Muscle of arm (tissue), 12 donors: ENCODE data around the gene ENG. TPM values are rescaled to one million over a fixed set of nuclear protein-coding genes. Genes with fewer than 3 reads are reported as not detected.
"Not testable (repeated sequence)": the region's sequence is repeated elsewhere in the genome, so short reads cannot be mapped to it uniquely, and the experiment has no call there.

ENCODE experiments used
- DNase-seq: peaks from one replicate; pipeline ENCODE4 v3.0.0-alpha.2; 2013
- polyA plus RNA-seq, 12 donors: library from polyadenylated mRNA; unstranded; fragments of 120-200 nt; gene quantifications; one replicate each; pipeline ENCODE4 v1.2.1, GENCODE V29; 2013; ENCODE audit not compliant: insufficient read length in 12 of 12

The ENG gene
- polyA plus RNA-seq, 12 donors = 42.2 to 65.8 (median 47.4) TPM; not detected in 1

GRCh38 chr9:127796225-127796813 lies 58.1 kb downstream of the ENG start:
- no peak for DNase-seq

GRCh38 chr9:127794001-127794791 lies 60.3 kb downstream of the ENG start:
- no peak for DNase-seq

- DNase-seq = no peak
Observed at GRCh38 chr9:127793093-127793708, 61.3 kb downstream of the ENG start.

- DNase-seq = no peak
Observed at GRCh38 chr9:127792417-127793031, 61.9 kb downstream of the ENG start.

- DNase-seq = no peak
Observed at GRCh38 chr9:127791085-127791484, 63.4 kb downstream of the ENG start.

GRCh38 chr9:127790094-127790855 lies 64.2 kb downstream of the ENG start:
- no peak for DNase-seq

GRCh38 chr9:127789179-127789578 lies 65.3 kb downstream of the ENG start:
- DNase-seq = no peak

GRCh38 chr9:127788337-127789011 lies 66.0 kb downstream of the ENG start:
- no peak for DNase-seq

- no peak for DNase-seq
Observed at GRCh38 chr9:127786773-127787104, 67.7 kb downstream of the ENG start.

GRCh38 chr9:127785933-127786772 lies 68.3 kb downstream of the ENG start, which contains the start of gene CDK9:
CDK9 (plus strand) TSS chr9:127786034; CDS start chr9:127786149, 115 bp downstream.
- peak; percentile 87 for DNase-seq

- peak; percentile 92 for DNase-seq
Observed at GRCh38 chr9:127785023-127785932, 69.2 kb downstream of the ENG start.

GRCh38 chr9:127783111-127784008 lies 71.1 kb downstream of the ENG start:
- no peak for DNase-seq

- no peak for DNase-seq
Observed at GRCh38 chr9:127781806-127782205, 72.7 kb downstream of the ENG start.

GRCh38 chr9:127780909-127781308 lies 73.5 kb downstream of the ENG start:
- DNase-seq = not testable (repeated sequence)

GRCh38 chr9:127780126-127780885 lies 74.2 kb downstream of the ENG start:
- DNase-seq = no peak

GRCh38 chr9:127779136-127779981 lies 75.1 kb downstream of the ENG start:
- DNase-seq = no peak
